Uterus (tissue), 2 donors: Measurements from ENCODE around the gene ARSG.

Experiments used
- POLR2A ChIP-seq, 2 donors: fragments of 450-650 bp; IDR thresholded peaks; one replicate each; pipeline ENCODE4 v1.6.1; 2016; ENCODE audit warnings: antibody characterized with exemption in 2 of 2, mild to moderate bottlenecking in 1 of 2, moderate library complexity in 1 of 2
- TF ChIP-seq, protein P1 (sequence below), 4 experiments: fragments of 200-600 bp in 2 of 4; fragments of 450-650 bp in 2 of 4; sonication (generic) in 2 of 4; IDR thresholded peaks; one replicate each; pipeline ENCODE4 v1.5.1; 2016 to 2019; ENCODE audit warnings: antibody characterized with exemption in 4 of 4, mild to moderate bottlenecking in 2 of 4, moderate library complexity in 1 of 4

- TF ChIP-seq, protein P1, sequence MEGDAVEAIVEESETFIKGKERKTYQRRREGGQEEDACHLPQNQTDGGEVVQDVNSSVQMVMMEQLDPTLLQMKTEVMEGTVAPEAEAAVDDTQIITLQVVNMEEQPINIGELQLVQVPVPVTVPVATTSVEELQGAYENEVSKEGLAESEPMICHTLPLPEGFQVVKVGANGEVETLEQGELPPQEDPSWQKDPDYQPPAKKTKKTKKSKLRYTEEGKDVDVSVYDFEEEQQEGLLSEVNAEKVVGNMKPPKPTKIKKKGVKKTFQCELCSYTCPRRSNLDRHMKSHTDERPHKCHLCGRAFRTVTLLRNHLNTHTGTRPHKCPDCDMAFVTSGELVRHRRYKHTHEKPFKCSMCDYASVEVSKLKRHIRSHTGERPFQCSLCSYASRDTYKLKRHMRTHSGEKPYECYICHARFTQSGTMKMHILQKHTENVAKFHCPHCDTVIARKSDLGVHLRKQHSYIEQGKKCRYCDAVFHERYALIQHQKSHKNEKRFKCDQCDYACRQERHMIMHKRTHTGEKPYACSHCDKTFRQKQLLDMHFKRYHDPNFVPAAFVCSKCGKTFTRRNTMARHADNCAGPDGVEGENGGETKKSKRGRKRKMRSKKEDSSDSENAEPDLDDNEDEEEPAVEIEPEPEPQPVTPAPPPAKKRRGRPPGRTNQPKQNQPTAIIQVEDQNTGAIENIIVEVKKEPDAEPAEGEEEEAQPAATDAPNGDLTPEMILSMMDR (IDR thresholded peaks at IDR 0.05), result no peak
- TF ChIP-seq POLR2A (IDR thresholded peaks at IDR 0.05), result no peak
These were observed 142.7 kb downstream of the ARSG start for GRCh38 chr17:68433911-68434508.
